ENCODE measurements around the gene FKBP14. TPM values are rescaled to one million over a fixed set of nuclear protein-coding genes. Genes with fewer than 3 reads are reported as not detected.

Gene FKBP14
- total RNA-seq, 1 experiment from 2014 or later, result 11.5 TPM

DNA sequence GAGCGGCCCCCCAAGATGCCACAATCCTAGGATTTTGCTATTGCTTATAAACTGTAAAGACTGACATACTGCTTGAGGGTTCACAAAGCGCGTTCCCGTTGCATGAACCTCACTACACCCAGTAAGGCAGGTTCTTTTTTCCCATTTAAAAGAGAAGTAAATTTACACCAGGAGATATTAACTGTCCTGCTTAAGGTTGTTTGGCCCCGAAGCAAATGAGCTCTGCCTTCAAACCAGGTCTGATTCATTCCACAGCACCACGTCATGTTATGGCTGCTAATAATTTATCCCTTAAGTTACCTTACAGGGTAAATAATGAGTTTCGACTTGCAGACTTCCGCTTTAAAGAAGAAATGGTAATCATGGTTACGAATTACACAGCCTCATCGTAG is 559 bp upstream of the FKBP14 start:
- H2BK20ac ChIP-seq (ENCODE audit: low read depth, low read length, poor library complexity, severe bottlenecking), result no peak overlapping the region
- peaks cover 4% of the 10 kb centered on the region; the same call in 1 of the 2 replicates for H3K4me1 ChIP-seq (ENCODE audit: insufficient read depth, low read length)
- H3K9me3 Mint-ChIP-seq, result no peaks in the 10 kb centered on the region
- H3K56ac ChIP-seq (ENCODE audit: insufficient read length, low read depth, low read length), result no peak overlapping the region
- H2AK5ac ChIP-seq (ENCODE audit: insufficient read length, low read length), result no peak overlapping the region
- no peak overlapping the region for H4K5ac ChIP-seq (ENCODE audit: insufficient read length, low read depth, low read length)
- no peak for DNase-seq
- no peak overlapping the region for H2BK12ac ChIP-seq (ENCODE audit: insufficient read length, low read depth, low read length)
- peaks cover 2 to 6% (median 2%) of the 10 kb centered on the region in 3 experiments; a peak in 5 of 7 replicates for H3K36me3 Mint-ChIP-seq (ENCODE audit: insufficient read depth in 1 of 3, low read depth in 3 of 3)
- H3K27ac Mint-ChIP-seq, result peak overlapping the region in 2 of 3 experiments; percentile 75 to 85; a peak in 3 of 7 replicates
- no peak overlapping the region for H2BK15ac ChIP-seq (ENCODE audit: low read depth, low read length)
- no peak overlapping the region for H3T11ph ChIP-seq (ENCODE audit: low read length)
- no peak overlapping the region for H3K27ac ChIP-seq (ENCODE audit: insufficient read length, low read depth, low read length)
- no peaks in the 10 kb centered on the region for H3K27me3 Mint-ChIP-seq (ENCODE audit: low read depth)
- H4K20me1 ChIP-seq (ENCODE audit: control insufficient read depth, insufficient read depth, insufficient read length), result no peaks in the 10 kb centered on the region
- peaks cover 10% of the 10 kb centered on the region for H3K23me2 ChIP-seq (ENCODE audit: insufficient read length, low read depth, low read length, poor library complexity, severe bottlenecking)
- H4K8ac ChIP-seq (replicated peaks; ENCODE audit: insufficient read length, low read depth, low read length), result no peak overlapping the region
- peak overlapping the region; percentile 93 for H3K4me2 ChIP-seq (ENCODE audit: insufficient read depth, insufficient read length, low read length)
- H3K4me3 Mint-ChIP-seq, result no peak overlapping the region; a peak in 3 of 5 replicates
- no peaks in the 10 kb centered on the region for H3K9me3 ChIP-seq (ENCODE audit: control insufficient read depth, low read depth, low read length)
- H3K79me1 ChIP-seq (ENCODE audit: insufficient read depth, low read depth, low read length, poor library complexity, severe bottlenecking), result peaks cover 7% of the 10 kb centered on the region
- peaks cover 23% of the 10 kb centered on the region; the same call in 1 of the 2 replicates for H3K79me2 ChIP-seq (ENCODE audit: insufficient read depth, low read length)
- no peaks in the 10 kb centered on the region for H3K27me3 ChIP-seq (ENCODE audit: insufficient read depth, low read length)
- H3K18ac ChIP-seq (ENCODE audit: insufficient read length, low read depth, low read length), result no peak overlapping the region
- H2BK5ac ChIP-seq (ENCODE audit: insufficient read length, low read length), result no peak overlapping the region
- no peak overlapping the region for H2BK120ac ChIP-seq (ENCODE audit: low read depth, low read length, poor library complexity, severe bottlenecking)
- H3K23ac ChIP-seq (ENCODE audit: insufficient read length, low read depth, low read length), result no peak overlapping the region
- no peak overlapping the region for H3K14ac ChIP-seq (ENCODE audit: insufficient read depth, low read length)
- H3K9ac ChIP-seq (ENCODE audit: extremely low read depth, insufficient read length, low read length), result peak overlapping the region; percentile 4
- H2AFZ ChIP-seq (ENCODE audit: low read length), result peak overlapping the region; percentile 69
- H3K4ac ChIP-seq (ENCODE audit: low read depth, low read length), result no peak overlapping the region
- H4K91ac ChIP-seq (ENCODE audit: insufficient read length, low read depth, low read length), result no peak overlapping the region
- WGBS (ENCODE audit: extremely low coverage, insufficient read length, low lambda C conversion rate), result no CpG with 5 or more reads among the region's 10 CpGs
- TF ChIP-seq, protein P1, sequence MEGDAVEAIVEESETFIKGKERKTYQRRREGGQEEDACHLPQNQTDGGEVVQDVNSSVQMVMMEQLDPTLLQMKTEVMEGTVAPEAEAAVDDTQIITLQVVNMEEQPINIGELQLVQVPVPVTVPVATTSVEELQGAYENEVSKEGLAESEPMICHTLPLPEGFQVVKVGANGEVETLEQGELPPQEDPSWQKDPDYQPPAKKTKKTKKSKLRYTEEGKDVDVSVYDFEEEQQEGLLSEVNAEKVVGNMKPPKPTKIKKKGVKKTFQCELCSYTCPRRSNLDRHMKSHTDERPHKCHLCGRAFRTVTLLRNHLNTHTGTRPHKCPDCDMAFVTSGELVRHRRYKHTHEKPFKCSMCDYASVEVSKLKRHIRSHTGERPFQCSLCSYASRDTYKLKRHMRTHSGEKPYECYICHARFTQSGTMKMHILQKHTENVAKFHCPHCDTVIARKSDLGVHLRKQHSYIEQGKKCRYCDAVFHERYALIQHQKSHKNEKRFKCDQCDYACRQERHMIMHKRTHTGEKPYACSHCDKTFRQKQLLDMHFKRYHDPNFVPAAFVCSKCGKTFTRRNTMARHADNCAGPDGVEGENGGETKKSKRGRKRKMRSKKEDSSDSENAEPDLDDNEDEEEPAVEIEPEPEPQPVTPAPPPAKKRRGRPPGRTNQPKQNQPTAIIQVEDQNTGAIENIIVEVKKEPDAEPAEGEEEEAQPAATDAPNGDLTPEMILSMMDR (conservative IDR thresholded peaks at IDR 0.05), result no peak
- H3K4me1 Mint-ChIP-seq, result peaks cover 25 to 27% of the 10 kb centered on the region in 2 experiments

Data from H9 (cell line).